Tongue (tissue), 2 donors: ENCODE measurements around the gene TGFB1I1. TPM values are rescaled to one million over a fixed set of nuclear protein-coding genes. Genes with fewer than 3 reads are reported as not detected.
A peak's percentile ranks its signal among the peaks of the same experiment; 100 is the strongest.

ENCODE experiments used
- DNase-seq: peaks from one replicate; pipeline ENCODE4 v3.0.0-alpha.2; 2015
- total RNA-seq: library from RNA; depleted of rRNA; stranded (reverse); fragments of >200 nt; gene quantifications from one replicate; pipeline ENCODE4 v1.2.3, GENCODE V29; 2014

The TGFB1I1 gene
- total RNA-seq, 1 donor from 2014 or later = 57.7 TPM

DNA sequence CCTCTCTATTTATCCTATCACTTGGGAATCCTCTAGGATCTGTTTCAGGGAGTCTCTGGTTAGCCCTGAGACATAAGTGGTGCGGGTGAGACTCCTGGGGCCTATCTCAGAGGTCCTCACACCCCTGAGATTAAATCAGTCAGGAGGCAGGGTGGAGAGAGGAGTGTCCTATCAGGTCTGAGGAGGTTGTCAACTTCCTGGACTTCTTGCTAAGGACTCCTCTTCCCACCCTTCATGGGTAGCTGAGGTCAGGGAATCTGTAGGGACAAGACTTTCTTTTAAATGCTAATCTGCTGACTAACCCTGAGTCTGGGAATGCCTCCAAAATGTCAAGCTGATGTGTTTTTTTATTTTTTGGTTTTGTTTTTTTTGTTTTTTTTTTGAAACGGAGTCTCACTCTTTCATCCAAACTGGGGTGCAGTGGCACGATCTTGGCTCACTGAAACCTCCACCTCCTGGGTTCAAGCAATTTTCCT is 19.3 kb upstream of the TGFB1I1 start:
- no peak for DNase-seq

GRCh38 chr16:31453255-31454204 is 18.4 kb upstream of the TGFB1I1 start:
- no peak for DNase-seq

GRCh38 chr16:31455601-31456314 is 16.2 kb upstream of the TGFB1I1 start:
- no peak for DNase-seq

DNA sequence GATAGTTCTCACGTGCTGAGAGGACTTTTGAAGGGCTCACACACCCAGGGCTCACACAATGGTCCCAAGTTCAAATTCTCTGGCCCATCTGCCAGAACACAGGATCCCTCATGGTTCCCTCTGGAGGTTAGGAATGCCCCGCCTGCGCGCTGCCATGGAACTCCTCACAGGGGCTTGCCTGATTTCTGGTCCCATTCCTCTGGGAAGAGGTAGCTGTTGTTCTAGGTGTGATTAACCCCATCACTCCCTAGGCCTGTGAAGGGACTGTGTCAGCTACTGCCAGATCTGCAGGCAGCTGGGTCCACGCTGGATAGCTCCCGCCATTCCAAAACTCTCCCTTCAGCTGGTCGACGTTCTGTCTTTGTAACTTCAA is 15.0 kb upstream of the TGFB1I1 start:
- no peak for DNase-seq

DNA sequence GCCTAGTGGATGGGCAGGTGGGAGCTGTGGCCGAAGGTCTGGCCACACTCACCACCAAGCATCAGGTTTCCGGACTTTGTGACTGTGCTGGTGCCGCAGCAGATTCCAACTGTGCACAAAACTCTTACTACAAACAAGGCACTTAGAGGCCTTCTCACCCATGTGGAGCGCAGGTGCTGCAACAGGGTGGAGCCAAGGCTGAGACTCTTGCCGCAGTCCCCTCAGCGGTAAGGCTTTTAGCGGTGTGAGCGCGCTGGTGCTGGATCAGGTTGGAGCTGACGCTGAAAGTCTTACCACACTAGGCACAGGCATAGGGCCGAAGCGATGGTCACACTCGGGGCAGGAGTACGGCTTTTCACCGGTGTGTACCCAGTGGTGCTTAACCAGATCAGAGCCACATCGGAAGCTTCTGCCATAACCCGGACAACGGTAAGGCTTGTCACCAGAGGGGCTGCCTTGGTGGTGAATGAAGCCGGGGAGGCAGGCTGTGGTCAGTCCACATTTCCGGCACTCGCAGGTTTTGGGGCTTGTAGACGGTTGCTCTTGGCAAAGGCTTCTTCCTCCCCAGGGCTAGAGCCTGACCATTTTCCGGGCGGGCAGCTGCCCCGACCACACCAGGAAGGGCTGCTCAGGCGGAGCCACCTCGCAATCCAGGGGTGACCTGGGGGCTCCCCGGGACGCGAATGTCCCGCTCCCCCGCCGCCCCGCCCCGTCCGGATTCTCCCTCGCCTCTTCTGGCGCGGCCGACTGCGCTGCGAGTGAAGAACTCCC is 13.7 kb upstream of the TGFB1I1 start:
- DNase-seq = peak; percentile 54

DNA sequence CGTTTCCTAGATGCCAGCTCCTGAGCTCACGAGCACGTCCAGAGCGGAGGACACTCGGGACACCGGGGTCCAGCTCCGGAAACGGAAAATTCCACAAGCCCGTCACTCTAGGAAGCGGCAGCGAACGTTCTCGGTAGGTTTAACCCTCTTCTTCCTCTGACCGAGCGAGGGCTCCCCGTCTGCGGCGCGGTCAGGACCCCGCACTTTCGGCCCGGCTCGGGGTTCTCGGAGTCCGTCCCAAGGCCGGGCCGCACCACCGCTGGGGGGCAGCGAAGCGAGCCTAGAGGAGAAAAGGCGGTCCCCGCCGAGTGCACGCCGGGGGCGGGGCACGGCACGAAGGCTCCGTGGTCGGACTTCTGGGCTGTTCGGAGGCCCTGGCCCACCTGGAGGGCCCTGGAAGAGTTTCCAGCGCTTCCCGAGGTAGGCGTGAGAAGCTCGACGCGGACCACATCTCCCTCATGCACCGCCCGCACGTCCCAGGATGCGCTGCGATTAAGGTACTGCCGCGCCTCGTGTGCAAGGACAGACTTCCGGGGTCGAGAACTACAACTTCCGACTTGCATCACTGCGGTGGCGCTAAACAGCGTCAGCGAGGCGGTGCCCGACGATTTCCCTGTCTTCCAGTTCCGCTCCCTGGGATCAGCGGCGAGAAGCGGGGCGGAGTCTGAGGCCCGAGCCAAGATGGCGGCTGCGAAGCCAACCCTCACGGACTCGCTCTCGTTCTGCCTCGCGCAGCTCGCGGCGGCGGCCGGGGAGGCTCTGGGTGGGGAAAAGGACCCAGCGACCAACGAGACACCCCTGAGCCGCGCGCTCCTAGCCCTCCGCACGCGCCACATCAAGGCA is 12.9 kb upstream of the TGFB1I1 start, which contains the start of gene ARMC5:
ARMC5 (plus strand) TSS at position 658 of the 843 bp plus-strand sequence; CDS start at position 682, 24 bp downstream.
- peak; percentile 99 for DNase-seq

- DNase-seq = peak; percentile 100
Measured at GRCh38 chr16:31459687-31460581, 12.0 kb upstream of the TGFB1I1 start.

GRCh38 chr16:31460582-31461002 is 11.4 kb upstream of the TGFB1I1 start:
- peak; percentile 64 for DNase-seq

DNA sequence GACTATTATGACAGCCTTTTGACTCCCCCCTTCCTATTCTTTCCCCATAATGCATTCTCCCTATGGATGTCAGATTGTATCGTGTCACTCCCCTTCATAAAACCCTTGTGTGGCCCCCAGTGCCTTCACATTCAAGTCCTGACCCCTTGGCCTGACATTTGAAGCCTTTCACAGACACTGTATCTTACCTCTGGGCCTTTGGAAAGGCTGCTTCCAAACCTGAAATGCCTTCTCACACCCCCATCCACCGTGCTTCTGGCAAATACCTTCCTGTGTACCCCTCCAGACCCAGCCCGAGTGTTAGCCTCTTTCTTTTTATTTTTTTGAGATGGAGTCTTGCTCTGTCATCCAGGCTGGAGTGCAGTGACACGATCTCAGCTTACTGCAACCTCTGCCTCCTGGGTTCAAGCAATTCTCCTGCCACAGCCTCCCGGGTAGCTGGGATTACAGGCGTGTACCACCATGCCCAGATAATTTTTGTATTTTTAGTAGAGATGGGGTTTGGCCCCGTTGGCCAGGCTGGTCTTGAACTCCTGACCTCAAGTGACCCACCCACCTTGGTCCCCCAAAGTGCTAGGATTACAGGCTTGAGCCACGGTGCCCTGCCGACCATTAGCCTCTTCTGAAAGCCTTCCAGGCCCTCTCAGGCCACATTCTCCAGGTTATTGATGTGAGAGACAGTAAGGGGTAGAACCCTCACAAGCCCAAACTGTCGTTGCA is 10.6 kb upstream of the TGFB1I1 start:
- no peak for DNase-seq

DNA sequence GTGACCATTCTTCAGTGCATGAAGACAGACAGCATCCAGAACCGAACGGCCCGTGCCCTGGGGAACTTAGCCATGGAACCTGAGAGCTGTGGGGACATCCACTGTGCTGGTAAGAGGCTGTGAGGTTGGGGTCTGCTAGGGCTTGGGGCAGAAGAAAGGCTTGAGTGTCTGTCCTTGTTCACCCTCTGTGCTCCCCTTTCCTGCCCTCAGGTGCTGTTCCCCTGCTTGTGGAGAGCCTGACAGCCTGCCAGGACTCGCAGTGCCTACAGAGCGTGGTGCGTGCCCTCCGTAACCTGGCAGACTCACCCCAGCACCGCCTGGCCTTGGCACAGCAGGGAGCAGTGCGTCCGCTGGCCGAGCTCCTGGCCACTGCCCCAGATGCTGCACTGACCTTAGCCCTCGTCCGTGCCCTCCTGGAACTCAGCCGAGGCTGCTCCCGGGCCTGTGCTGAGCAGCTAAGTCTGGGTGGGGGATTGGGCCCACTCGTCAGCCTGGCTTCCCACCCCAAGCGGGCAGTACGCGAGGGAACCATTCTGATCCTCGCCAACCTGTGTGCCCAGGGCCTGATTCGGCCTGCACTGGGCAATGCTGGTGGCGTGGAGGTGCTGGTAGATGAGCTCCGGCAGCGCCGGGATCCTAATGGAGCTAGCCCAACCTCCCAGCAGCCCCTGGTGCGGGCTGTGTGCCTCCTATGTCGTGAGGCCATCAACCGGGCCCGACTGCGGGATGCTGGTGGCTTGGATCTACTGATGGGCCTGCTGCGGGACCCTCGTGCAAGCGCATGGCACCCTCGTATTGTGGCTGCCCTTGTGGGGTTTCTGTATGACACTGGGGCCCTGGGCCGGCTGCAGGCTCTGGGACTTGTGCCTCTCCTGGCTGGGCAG is 9.8 kb upstream of the TGFB1I1 start:
- no peak for DNase-seq

DNA sequence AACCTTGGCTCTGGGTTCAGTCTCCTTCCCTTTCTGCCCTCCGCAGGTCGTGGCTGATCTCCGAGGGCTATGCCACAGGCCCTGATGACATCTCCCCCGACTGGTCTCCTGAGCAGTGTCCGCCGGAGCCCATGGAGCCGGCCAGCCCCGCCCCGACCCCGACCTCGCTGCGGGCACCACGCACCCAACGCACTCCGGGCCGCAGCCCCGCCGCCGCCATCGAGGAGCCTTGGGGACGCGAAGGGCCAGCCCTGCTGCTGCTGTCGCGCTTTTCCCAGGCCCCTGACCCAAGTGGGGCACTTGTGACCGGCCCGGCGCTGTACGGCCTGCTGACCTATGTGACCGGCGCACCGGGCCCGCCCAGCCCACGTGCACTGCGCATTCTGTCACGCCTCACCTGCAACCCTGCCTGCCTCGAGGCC is 7.6 kb upstream of the TGFB1I1 start:
- no peak for DNase-seq

- no peak for DNase-seq
Measured at GRCh38 chr16:31464781-31465260, 7.1 kb upstream of the TGFB1I1 start.

DNA sequence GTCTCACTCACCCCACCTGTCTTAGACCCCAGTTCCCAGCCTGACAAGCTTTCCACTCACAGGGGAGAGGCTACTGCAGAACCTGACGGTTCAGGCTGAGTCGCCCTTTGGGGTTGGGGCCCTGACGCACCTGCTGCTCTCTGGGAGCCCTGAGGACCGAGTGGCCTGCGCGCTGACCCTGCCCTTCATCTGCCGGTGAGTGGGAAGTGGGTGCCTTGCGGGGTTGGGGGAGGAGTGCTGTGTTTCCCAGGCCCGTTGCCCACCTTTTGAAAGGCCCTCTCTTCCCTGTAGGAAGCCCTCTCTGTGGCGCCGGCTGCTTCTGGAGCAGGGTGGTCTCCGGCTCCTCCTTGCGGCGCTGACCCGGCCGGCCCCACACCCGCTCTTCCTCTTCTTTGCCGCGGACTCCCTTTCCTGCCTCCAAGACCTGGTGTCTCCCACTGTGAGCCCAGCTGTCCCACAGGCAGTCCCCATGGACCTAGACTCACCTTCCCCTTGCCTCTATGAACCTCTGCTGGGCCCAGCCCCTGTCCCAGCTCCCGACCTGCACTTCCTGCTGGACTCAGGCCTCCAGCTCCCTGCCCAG is 6.1 kb upstream of the TGFB1I1 start:
- no peak for DNase-seq

- no peak for DNase-seq
Measured at GRCh38 chr16:31466381-31466841, 5.5 kb upstream of the TGFB1I1 start.

GRCh38 chr16:31467151-31467773 is 4.7 kb upstream of the TGFB1I1 start:
- no peak for DNase-seq

DNA sequence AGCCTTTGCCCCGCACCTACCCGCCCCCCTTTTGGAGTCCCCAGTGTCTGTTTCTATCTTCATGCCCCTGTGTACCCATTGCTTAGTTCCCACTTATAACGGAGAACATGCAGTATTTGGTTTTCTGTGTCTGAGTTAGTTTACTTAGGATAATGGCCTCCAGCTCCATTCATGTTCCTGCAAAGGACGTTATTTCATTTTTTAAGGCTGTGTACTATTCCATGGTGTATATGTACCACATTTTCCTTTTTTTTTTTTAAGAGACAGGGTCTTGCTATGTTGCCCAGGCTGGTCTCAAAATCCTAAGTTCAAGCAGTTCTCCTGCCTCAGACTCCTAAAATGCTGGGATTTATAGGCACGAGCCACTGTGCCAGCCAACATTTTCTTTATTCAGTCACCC is 4.1 kb upstream of the TGFB1I1 start:
- no peak for DNase-seq

DNA sequence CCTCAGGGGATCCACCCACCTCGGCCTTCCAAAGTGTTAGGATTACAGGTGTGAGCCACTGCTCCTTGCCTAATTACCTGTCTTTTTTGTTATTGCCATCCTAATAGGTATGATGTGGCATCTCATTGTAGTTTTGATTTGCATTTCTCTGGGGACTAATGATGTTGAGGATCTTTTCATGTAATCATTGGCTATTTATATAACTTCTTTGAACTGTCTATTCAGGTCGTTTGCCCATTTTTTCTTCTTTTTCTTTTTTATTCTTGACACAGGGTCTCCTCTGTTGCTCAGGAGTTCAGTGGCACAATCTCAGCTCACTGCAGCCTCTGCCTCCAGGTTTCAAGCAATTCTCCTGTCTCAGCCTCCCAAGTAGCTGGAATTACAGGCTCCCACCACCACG is 1.3 kb upstream of the TGFB1I1 start:
- DNase-seq = no peak
